ENCODE measurements around the gene MTHFSD. TPM values are rescaled to one million over a fixed set of nuclear protein-coding genes. Genes with fewer than 3 reads are reported as not detected.

The MTHFSD gene
- total and polyA plus RNA-seq, 2 of the 8 experiments (the other 6 are each of a cell fraction or from before 2014, with no cell fraction given), result 7.1 to 9.8 TPM

GRCh38 chr16:86496929-86497461 lies 58.0 kb downstream of the MTHFSD start:
- Histone ChIP-seq H4K91ac (replicated peaks; ENCODE audit: insufficient read length, low read length) (no peak overlapping the region), H3K79me2 (ENCODE audit: control insufficient read depth in 1 of 2, insufficient read depth in 2 of 2, low read length in 2 of 2) (no peaks in the 10 kb centered on the region), H4K8ac (ENCODE audit: extremely low read depth, insufficient read depth, low read length) (peak overlapping the region; percentile 14; the same call in 1 of the 2 replicates), H4K5ac (ENCODE audit: insufficient read length, low read depth, low read length) (no peak overlapping the region), H3K79me1 (ENCODE audit: low read depth, low read length) (peaks cover 2% of the 10 kb centered on the region), H2AFZ (ENCODE audit: low read length) (no peak overlapping the region), H2BK20ac (ENCODE audit: low read length) (no peak overlapping the region), H3K4me1 (replicated peaks in 1 of 4; ENCODE audit: control insufficient read depth in 3 of 4, insufficient read depth in 4 of 4, low read length in 3 of 4) (peaks cover 4 to 29% (median 17%) of the 10 kb centered on the region in 4 experiments), H3K4me2 (ENCODE audit: insufficient read depth in 1 of 2, low read depth in 2 of 2, low read length in 2 of 2) (peak overlapping the region; percentile 40 to 56), H3K27me3 (replicated peaks in 1 of 4; ENCODE audit: control insufficient read depth in 3 of 4, extremely low read depth in 1 of 4, insufficient read depth in 3 of 4, low read length in 3 of 4) (peaks cover 98 to 100% (median 99%) of the 10 kb centered on the region in 4 experiments), H4K20me1 (replicated peaks in 1 of 2; ENCODE audit: control insufficient read depth in 1 of 2, insufficient read depth in 2 of 2, low read length in 2 of 2) (peaks cover 20 to 29% of the 10 kb centered on the region in 2 experiments), H2BK12ac (ENCODE audit: low read depth, low read length) (no peak overlapping the region), H3K9ac (replicated peaks in 1 of 4; ENCODE audit: extremely low read depth in 1 of 4, low read depth in 3 of 4, low read length in 3 of 4) (no peak overlapping the region), H3K23me2 (ENCODE audit: low read depth, low read length) (no peaks in the 10 kb centered on the region; the same call in 1 of the 2 replicates), H2BK15ac (ENCODE audit: low read length) (no peak overlapping the region), H3K36me3 (ENCODE audit: control insufficient read depth in 2 of 4, insufficient read depth in 4 of 4, low read length in 3 of 4) (peaks cover 0 to 4% (median 0%) of the 10 kb centered on the region in 4 experiments; a peak in 1 of 8 replicates), H2BK120ac (replicated peaks; ENCODE audit: low read depth, low read length) (no peak overlapping the region), H3K27ac (ENCODE audit: low read depth, low read length) (no peak overlapping the region), H3K4me3 (ENCODE audit: extremely low read depth in 1 of 4, insufficient read depth in 2 of 4, low read depth in 3 of 4, low read length in 4 of 4) (peak overlapping the region in 1 of 4 experiments; percentile 32; a peak in 2 of 8 replicates), H3K18ac (ENCODE audit: extremely low read depth, low read length) (no peak overlapping the region), H3K9me3 (ENCODE audit: insufficient read depth in 2 of 2, low read depth in 1 of 2, low read length in 1 of 2) (no peaks in the 10 kb centered on the region; a peak in 1 of 4 replicates), H3K56ac (replicated peaks; ENCODE audit: insufficient read length, low read depth, low read length) (no peak overlapping the region), H3K23ac (ENCODE audit: insufficient read length) (no peak overlapping the region), H3K4ac (replicated peaks; ENCODE audit: insufficient read length, low read depth, low read length) (no peak overlapping the region), H2BK5ac (ENCODE audit: low read depth, low read length) (no peak overlapping the region), H2AK5ac (ENCODE audit: low read depth, low read length) (no peak overlapping the region), H3K14ac (ENCODE audit: insufficient read length) (no peak overlapping the region)
- ChIA-PET CTCF (ENCODE audit: partially characterized antibody) (interaction anchor here (1.3 kb wide), 1 partner anchor 244 kb away, joined by 7 read pairs; no protein-coding TSS in a partner anchor), POLR2A (ENCODE audit: partially characterized antibody) (no interaction called here)
- WGBS, 2 experiments (ENCODE audit: extremely low coverage in 1 of 2, insufficient coverage in 1 of 2, insufficient read length in 1 of 2, insufficient replicate concordance in 2 of 2, low coverage in 1 of 2, low lambda C conversion rate in 2 of 2, missing lambda C conversion rate in 1 of 2), result 2% methylated on average over 19 of the region's 45 CpGs; no CpG with 5 or more reads in 1 of the 2 experiments
- TF ChIP-seq JUN (IDR thresholded peaks at IDR 0.05; ENCODE audit: low read depth, low read length), result no peak
- TF ChIP-seq MAFK (IDR thresholded peaks at IDR 0.05; ENCODE audit: low read depth, low read length), result no peak
- TF ChIP-seq RNF2 (IDR thresholded peaks at IDR 0.05; ENCODE audit: borderline replicate concordance, low read depth, low read length, missing control alignments, poor library complexity, severe bottlenecking), result peak; percentile 20
- no peak for TF ChIP-seq RBBP5 (IDR thresholded peaks at IDR 0.05; ENCODE audit: borderline replicate concordance, low read depth, low read length)
- TF ChIP-seq HDAC6 (IDR thresholded peaks at IDR 0.05; ENCODE audit: low read depth, low read length), result no peak
- no peak for TF ChIP-seq SIN3A (conservative IDR thresholded peaks at IDR 0.05 in 1 of 2, IDR thresholded peaks at IDR 0.05 in 1 of 2; ENCODE audit: low read depth in 1 of 2, low read length in 2 of 2)
- peak; percentile 92 for TF ChIP-seq EZH2 (IDR thresholded peaks at IDR 0.05; ENCODE audit: low read depth, low read length, severe bottlenecking)
- no peak for TF ChIP-seq SIX5 (IDR thresholded peaks at IDR 0.05; ENCODE audit: low read depth, low read length)
- TF ChIP-seq CEBPB (IDR thresholded peaks at IDR 0.05; ENCODE audit: low read depth, low read length), result no peak
- peak; percentile 69; the same call in 1 of the 2 replicates for TF ChIP-seq SUZ12 (IDR thresholded peaks at IDR 0.05; ENCODE audit: low read length)
- FAIRE-seq (no peak), DNase-seq (ENCODE audit: low read depth in 1 of 2, low spot score in 2 of 2) (no peak)

All from H1 (cell line).